ENCODE results near the gene MYORG.
"Not testable (repeated sequence)": the region's sequence is repeated elsewhere in the genome, so short reads cannot be mapped to it uniquely, and the experiment has no call there.

MYORG gene

DNA sequence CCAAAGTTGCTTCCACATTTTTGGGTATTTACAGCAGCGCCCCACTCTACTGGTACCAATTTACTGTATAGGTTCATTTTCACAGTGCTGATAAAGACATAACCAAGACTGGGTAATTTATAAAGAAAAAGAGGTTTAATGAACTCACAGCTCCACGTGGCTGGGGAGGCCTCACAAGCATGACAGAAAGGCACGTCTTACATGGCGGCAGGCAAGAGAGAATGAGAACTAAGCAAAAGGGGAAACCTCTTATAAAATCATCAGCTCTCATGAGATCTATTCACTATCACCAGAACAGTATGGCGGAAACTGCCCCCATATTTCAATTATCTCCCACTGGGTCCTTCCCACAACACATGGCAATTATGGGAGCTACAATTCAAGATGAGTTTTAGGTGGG, 7.9 kb downstream of the MYORG start:
- DNase-seq (ENCODE audit: low read depth) = not testable (repeated sequence)

DNA sequence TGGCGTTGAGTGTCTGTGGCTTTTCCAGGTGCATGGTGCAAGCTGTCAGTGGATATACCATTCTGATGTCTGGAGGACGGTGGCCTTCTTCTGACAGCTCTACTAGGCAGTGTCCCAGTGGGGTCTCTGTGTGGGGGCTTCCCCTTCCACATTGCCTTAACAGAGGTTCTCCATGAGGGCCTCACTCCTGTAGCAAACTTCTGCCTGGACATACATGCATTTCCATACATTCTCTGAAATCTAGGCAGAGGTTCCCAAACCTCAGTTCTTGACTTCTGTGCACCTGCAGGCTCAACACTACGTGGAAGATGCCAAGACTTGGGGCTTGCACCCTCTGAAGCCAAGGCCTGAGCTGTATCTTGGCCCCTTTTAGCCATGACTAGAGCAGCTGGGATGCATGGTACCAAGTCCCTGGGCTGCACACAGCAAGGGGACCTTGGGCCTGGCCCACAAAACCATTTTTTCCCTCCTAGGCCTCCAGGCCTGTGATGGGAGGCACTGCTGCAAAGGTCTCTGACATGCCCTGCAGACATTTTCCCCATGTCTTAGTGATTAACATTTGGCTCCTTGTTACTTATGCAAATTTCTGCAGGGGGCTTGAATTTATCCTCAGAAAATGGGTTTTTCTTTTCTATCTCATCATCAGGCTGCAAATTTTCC, 8.8 kb downstream of the MYORG start:
- not testable (repeated sequence) for DNase-seq (ENCODE audit: low read depth)

- no peak for DNase-seq (ENCODE audit: low read depth)
These were observed 10.3 kb downstream of the MYORG start for GRCh38 chr9:34366365-34366764.

GRCh38 chr9:34365282-34365681, 11.4 kb downstream of the MYORG start:
- DNase-seq (ENCODE audit: low read depth) = no peak

DNA sequence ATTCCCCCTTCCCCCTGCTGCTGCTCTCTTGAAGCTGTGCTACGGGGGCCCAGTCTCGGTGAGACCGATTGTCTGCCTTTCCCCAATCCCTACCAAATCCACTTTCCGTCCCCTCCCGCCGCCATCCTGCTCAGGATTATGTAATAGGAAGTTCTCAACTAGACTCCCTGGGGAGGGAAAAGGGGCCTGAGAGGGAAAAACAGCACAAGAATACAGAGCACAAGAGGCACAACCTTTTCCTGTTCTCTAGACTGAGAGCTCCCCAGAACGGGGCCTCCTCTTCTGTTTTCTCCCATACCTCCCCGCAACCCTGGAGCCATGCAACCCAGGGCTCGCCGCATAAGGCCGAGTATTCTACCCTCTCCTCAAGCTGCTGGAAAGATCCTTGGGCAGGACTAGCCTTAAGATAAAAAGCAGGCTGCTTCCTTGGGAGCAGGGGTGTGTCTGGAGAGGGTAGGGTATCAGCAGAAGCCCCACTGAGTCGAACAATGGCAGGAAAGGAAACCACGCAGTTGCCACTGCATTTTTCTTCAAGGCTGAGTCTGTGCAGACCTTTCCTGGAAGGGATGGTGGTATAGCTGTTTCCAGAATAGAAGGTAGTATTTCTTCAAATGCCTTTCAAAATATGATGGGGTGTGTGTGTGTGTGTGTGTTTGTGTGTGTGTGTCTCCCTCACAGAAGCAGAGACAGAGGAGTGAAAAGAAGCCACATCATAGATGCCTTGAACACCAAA, 12.9 kb downstream of the MYORG start:
- no peak for DNase-seq (ENCODE audit: low read depth)

- no peak for DNase-seq (ENCODE audit: low read depth)
These were observed 14.0 kb downstream of the MYORG start for GRCh38 chr9:34362614-34363214.

DNA sequence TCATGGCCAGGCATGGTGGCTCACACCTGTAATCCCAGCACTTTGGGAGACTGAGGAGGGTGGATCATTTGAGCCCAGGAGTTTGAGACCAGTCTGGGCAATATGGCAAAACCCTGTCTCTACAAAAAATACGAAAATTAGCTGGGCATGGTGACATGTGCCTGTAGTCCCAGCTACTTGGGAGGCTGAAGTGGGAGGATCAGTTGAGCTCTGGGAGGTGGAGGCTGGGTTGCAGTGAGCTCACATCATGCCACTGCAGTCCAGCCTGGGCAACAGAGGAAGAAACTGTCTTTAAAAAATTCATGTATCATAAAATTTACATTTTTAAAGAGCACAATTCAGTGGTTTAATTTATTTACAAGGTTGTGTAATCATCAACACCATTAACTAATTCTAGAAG, 23.7 kb downstream of the MYORG start:
- not testable (repeated sequence) for DNase-seq (ENCODE audit: low read depth)

- DNase-seq (ENCODE audit: low read depth) = not testable (repeated sequence)
These were observed 24.5 kb downstream of the MYORG start for GRCh38 chr9:34352122-34352652.

DNA sequence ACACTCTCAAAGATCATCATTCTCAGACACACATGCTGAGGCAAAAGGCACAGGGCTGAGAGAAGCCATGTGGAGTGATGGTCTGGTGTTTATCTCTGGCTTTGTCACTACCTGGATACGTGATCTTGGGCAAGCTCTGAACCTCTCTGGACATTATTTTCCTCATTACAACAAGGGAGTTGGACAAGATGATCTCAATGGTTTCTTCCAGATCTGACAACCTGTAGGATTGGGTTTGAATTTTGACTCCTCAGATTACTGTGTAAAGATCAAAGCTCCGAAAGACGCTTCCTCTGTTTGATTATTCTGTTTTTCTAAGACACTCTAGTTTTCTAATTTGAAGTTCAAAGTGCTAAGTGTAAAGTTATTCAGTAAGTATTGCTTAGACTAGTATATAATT, 27.4 kb downstream of the MYORG start:
- DNase-seq (ENCODE audit: low read depth) = no peak

GRCh38 chr9:34347800-34348158, 28.9 kb downstream of the MYORG start:
- DNase-seq (ENCODE audit: low read depth) = no peak

- DNase-seq (ENCODE audit: low read depth) = no peak
These were observed 29.6 kb downstream of the MYORG start for GRCh38 chr9:34346873-34347799.

DNA sequence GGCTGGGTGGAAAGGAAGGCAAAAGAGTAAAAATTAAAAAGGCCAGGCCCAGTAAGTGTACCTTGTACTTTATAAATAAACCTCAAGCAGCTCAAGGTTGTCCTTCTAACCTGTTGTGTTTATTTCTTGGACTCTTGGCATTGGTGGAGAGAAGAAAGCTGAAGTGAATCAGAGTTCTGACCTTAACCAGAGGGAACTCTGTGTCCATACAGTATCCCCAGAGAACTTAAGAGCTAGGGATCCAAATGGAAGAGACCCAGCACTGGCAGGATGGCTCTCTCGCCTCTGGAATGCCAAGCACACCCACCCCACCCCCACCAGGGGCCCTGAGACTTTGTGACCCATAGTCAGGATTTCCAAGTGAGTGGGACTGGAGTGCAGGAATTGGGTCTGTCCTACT, 33.1 kb downstream of the MYORG start:
- no peak for DNase-seq (ENCODE audit: low read depth)

DNA sequence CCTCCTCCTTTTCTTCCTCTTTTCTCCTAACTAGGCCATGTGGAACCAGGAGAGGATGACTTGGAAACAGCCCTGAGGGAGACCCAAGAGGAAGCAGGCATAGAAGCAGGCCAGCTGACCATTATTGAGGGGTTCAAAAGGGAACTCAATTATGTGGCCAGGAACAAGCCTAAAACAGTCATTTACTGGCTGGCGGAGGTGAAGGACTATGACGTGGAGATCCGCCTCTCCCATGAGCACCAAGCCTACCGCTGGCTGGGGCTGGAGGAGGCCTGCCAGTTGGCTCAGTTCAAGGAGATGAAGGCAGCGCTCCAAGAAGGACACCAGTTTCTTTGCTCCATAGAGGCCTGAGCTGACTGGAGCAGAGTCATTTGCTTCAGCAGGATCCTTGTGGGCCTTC, 33.6 kb downstream of the MYORG start:
- no peak for DNase-seq (ENCODE audit: low read depth)

DNA sequence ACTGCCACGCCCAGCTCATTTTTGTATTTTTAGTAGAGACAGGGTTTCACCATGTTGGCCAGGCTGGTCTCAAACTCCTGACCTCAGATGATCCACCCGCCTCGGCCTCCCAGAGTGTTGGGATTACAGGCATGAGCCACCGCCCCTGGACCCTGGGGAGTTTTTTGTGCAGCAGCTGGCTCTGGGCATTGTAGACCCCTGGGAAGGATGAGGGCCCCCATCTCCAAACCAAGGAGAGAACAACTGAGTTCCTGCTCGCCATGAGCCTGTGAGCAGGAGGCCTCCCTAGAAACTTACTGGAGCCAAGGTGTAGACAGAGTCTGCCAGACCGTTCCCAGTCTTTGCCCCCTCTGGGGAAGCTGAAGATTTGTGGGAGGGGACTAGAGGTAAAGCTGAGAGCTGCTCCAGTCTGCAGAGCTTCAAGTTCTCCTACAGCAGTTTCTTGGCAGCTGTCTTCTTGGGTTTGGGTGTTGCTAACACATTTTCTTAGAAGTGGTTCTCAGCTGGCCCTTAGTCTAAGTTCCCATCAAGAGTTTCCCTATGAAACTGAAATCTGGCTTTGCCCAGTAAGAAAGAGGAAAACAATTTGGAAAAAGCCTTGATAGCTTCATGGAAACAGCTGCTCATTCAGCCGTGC, 34.9 kb downstream of the MYORG start:
- DNase-seq (ENCODE audit: low read depth) = no peak

- no peak for DNase-seq (ENCODE audit: low read depth)
These were observed 37.9 kb downstream of the MYORG start for GRCh38 chr9:34338665-34339385.

DNA sequence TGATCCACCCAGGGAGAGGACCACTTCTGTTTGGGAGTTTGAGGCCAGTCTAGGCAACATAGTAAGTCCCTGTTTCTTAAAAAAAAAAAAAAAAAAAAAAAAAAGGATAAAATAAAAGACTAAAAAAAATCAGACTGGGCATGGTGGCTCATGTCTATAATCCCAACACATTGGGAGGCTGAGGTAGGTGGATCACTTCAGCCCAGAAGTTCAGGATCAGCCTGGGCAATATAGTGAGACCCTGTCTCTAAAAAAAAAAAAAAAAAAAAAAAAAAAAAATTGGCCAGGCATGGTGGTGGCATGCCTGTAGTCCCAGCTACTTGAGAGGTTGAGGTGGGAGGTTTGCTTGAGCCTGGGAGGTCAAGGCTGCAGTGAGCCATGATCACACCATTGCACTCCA, 38.6 kb downstream of the MYORG start:
- not testable (repeated sequence) for DNase-seq (ENCODE audit: low read depth)

DNA sequence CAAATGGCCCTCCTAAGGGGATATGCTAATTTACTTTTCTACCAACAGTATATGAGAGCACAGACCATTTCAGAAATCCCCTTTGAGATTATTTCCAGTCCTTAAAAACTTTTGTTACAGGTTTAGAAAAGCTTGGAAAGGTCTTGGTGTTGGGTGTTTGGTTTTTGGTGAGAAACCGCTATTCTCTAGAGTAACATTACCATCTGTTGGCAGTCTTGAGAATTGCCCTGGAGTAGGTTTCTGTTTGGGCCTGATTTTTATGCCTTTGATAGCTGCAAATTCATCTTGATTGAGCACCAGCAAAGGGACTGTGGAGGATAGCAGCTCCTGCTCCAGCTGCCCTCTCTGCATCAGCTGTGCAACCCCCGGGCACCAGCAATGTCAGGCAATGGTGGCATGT, 39.3 kb downstream of the MYORG start:
- DNase-seq (ENCODE audit: low read depth) = no peak

DNA sequence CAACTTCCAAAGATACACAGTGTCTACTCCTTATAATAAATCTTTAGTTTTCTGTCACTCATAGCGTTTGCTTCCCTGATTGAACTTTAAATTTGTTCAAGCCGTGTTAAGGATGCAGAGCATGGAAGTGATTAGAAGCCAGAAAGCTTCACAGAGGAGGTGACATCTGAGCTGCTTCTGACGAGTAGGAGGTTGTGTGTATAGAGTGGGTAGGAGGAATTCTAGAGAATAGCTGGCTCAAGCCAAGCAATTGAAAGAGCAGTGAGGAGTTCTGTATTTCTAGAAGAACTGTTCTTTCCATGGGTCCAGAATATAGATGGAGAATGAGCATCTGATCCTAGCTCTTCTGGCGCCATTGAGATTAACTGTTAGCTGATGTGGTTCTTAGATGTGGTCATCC, 41.3 kb downstream of the MYORG start:
- no peak for DNase-seq (ENCODE audit: low read depth)

DNA sequence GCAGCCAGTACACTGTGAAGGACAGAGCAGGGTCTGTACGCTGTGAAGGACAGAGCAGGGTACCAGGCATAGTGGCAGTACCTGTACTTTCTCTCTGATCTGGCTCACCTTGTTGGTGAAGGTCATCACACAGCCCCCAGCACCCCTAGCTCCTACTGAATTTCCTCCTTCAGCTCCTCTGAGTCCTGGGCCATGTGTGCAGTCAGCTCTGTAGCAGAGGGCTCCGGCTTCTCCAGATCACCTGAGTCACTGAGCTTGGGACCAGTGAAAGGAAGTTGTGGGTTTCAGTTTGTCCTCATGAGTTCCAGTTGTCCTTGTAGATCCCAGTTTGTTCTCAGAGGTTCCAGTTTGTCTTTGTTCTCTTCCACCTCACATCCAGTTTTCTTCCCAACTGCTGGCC, 41.8 kb downstream of the MYORG start:
- no peak for DNase-seq (ENCODE audit: low read depth)

DNA sequence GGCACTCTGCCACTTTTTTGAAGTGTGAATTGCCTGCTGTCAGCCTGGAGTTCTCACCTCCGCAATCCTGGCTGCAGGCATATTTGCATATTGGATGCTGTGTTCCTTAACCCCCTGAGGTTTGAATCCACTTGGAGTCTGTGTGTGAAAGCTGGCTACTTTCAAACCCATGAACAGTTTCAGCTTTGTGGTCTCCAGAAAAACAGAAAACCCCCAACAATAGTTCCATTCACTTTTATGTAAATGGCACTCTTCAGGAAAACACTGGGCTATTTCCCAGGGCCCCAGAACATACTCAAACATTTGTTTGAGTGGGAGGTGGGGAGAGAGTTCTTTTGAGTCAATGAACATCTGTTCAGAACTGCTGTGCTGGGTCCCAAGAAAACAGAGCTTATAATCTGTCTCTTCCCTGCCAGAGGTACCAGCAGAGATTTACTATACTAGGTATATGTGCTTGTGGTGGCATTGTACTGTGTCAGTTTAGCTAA, 42.3 kb downstream of the MYORG start:
- DNase-seq (ENCODE audit: low read depth) = no peak

DNA sequence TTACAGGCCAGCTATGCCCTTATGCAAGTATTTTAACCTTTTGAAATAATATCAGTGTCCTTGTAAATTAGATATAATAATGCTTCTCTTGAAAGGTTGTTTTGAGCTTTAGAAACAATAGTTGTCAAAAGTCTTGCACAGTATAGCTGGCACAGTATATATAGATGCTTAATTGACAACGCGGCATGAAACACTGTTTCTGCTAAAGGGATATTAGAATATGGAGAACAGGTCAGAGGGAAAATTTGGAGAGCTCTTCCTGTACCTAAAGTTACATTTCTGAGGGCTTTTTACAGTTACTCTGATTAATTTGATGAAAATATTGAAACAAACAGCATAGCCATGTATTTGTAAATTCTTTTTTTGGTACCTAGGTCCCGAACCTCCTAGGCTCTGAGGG, 42.9 kb downstream of the MYORG start:
- DNase-seq (ENCODE audit: low read depth) = no peak
